C4-2B (cell line): Measurements from ENCODE around the gene GRAP2.

ENCODE experiments used
- ZFX ChIP-seq: fragments of 450-650 bp; IDR thresholded peaks from 2 replicates; pipeline ENCODE4 v1.6.1; 2017
- TF ChIP-seq, protein P1 (sequence below): fragments of 450-650 bp; conservative IDR thresholded peaks from 2 replicates; pipeline ENCODE4 v1.5.1; 2017; ENCODE audit warnings: mild to moderate bottlenecking

DNA sequence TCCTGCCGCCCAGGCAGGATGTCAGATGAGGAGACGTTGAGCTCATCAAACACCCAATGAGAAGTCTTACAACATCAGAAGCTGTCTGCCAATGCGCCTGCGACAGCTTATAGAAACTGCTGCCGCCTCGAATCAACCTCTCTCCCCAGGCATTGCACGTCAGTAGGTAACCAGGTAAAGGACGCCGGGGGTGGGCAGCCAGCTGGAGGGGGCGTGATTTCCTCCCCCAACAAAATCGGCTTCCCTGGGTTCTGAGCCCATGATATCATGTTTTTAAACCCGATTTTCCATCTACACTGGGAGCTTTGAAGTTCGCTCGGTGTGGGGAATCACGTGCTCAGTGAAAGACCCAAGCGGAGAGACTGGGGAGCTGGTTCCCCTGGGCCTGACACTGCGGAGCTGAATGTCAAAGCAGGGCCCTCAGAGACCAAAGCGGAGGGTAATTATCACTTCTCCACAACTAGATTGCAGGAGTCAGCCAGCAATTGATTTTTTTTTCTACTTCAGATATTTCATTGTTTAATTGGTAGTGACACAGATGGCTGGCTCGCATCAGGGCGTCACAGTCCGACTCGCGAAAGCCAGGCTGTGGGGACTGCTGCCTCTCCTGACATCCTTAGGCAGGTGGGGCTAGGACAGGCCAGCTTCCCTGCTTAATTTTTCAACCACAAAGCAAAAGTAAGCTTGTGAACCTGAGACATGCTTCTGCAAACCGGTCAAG is 109.2 kb downstream of the GRAP2 start:
- TF ChIP-seq, protein P1, sequence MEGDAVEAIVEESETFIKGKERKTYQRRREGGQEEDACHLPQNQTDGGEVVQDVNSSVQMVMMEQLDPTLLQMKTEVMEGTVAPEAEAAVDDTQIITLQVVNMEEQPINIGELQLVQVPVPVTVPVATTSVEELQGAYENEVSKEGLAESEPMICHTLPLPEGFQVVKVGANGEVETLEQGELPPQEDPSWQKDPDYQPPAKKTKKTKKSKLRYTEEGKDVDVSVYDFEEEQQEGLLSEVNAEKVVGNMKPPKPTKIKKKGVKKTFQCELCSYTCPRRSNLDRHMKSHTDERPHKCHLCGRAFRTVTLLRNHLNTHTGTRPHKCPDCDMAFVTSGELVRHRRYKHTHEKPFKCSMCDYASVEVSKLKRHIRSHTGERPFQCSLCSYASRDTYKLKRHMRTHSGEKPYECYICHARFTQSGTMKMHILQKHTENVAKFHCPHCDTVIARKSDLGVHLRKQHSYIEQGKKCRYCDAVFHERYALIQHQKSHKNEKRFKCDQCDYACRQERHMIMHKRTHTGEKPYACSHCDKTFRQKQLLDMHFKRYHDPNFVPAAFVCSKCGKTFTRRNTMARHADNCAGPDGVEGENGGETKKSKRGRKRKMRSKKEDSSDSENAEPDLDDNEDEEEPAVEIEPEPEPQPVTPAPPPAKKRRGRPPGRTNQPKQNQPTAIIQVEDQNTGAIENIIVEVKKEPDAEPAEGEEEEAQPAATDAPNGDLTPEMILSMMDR, result no peak
- TF ChIP-seq ZFX, result no peak
